Sigmoid colon (tissue), 7 donors: Measurements from ENCODE around the gene ARF1. TPM values are rescaled to one million over a fixed set of nuclear protein-coding genes. Genes with fewer than 3 reads are reported as not detected.

Experiments
- DNase-seq: peaks from one replicate; pipeline ENCODE4 v3.0.0-alpha.2; 2019
- H3K27ac ChIP-seq, 4 donors: fragments of 200-600 bp; sonication (generic); one replicate each; pipeline ENCODE4 v1.5.1; 2016 to 2019; ENCODE audit warnings: mild to moderate bottlenecking in 1 of 4
- H3K27me3 ChIP-seq, 3 donors: fragments of 200-600 bp; sonication (generic); one replicate each; pipeline ENCODE4 v1.5.1; 2019; ENCODE audit warnings: mild to moderate bottlenecking in 1 of 3
- H3K36me3 ChIP-seq, 4 donors: fragments of 200-600 bp; sonication (generic); one replicate each; pipeline ENCODE4 v1.5.1; 2016 to 2019
- H3K4me1 ChIP-seq, 4 donors: fragments of 200-600 bp; sonication (generic); one replicate each; pipeline ENCODE4 v1.5.1; 2017 to 2019
- H3K4me3 ChIP-seq, 4 donors: fragments of 200-600 bp; sonication (generic); one replicate each; pipeline ENCODE4 v1.5.1; 2017 to 2019; ENCODE audit warnings: mild to moderate bottlenecking in 2 of 4, moderate library complexity in 1 of 4
- H3K9me3 ChIP-seq, 4 donors: fragments of 200-600 bp in 3 of 4; sonication (generic) in 3 of 4; one replicate each; pipeline versions ENCODE4 v1.5.1 to v1.6.1; 2013 to 2019
- CTCF ChIP-seq, 4 experiments: fragments of 450-650 bp in 3 of 4; fragments of 200-600 bp in 1 of 4; IDR thresholded peaks; one replicate each; pipeline ENCODE4 v1.5.1; 2016 to 2019; ENCODE audit warnings: antibody characterized with exemption in 4 of 4, mild to moderate bottlenecking in 3 of 4, moderate library complexity in 2 of 4
- EP300 ChIP-seq, 4 donors: sonication (generic); formaldehyde crosslinking; IDR thresholded peaks; one replicate each; pipeline ENCODE4 v1.6.1; 2017; ENCODE audit warnings: antibody characterized with exemption in 4 of 4
- POLR2A ChIP-seq, 2 donors: fragments of 450-650 bp; IDR thresholded peaks; one replicate each; pipeline ENCODE4 v1.6.1; 2016; ENCODE audit warnings: antibody characterized with exemption in 2 of 2, mild to moderate bottlenecking in 2 of 2, moderate library complexity in 2 of 2
- POLR2AphosphoS5 ChIP-seq, 4 donors: sonication (generic); formaldehyde crosslinking; IDR thresholded peaks; one replicate each; pipeline ENCODE4 v1.6.1; 2017; ENCODE audit warnings: antibody characterized with exemption in 4 of 4
- WGBS, 2 donors: extraction: QIAGEN DNeasy Blood & Tissue Kit; methylation state at CpG; one replicate each; pipeline ENCODE4 v1.1.7; 2013; 5-methylcytosine and 5-hydroxymethylcytosine counted together
- intact Hi-C: fragments of 100-400 bp; cut with DNase I; formaldehyde crosslinking; loops from one replicate; pipeline ENCODE4 v1.15.1; 2023
- polyA plus RNA-seq, 3 donors: library from polyadenylated mRNA; stranded (reverse); fragments of 200-250 nt; gene quantifications; one replicate each; pipeline ENCODE4 v1.2.3, GENCODE V29; 2013
- total RNA-seq, 4 donors: library from RNA; depleted of rRNA; stranded (reverse); fragments of >200 nt; gene quantifications; one replicate each; pipeline ENCODE4 v1.1.0, GENCODE V29; 2016
- donor health status: healthy with polysubstance abuse.
- donor health status: Bipolar disorder and iron deficiency.
- donor health status: healthy.

The ARF1 gene
- total and polyA plus RNA-seq, 7 donors = 212 to 482 (median 250) TPM

GRCh38 chr1:228084797-228085196 is 2.3 kb downstream of the ARF1 start:
- no peaks in the 10 kb centered on the region for H3K9me3 ChIP-seq
- H3K36me3 ChIP-seq = no peaks in the 10 kb centered on the region
- DNase-seq = no peak
- peak overlapping the region in 3 of 4 donors; percentile 77 to 92 (median 87) for H3K4me3 ChIP-seq
- intact Hi-C loops = loop anchor here (5.0 to 10.0 kb wide), 5 partner anchors 197 to 540 kb away; partner anchors contain the start of gene RNF187
- 33 to 59% methylated on average over 5 of the region's 5 CpGs for WGBS, 2 donors
- peaks cover 3 to 81% (median 75%) of the 10 kb centered on the region in 4 donors for H3K4me1 ChIP-seq
- H3K27ac ChIP-seq = peak overlapping the region; percentile 94 to 99 (median 98)
- TF ChIP-seq CTCF (IDR thresholded peaks at IDR 0.05) (no peak), POLR2A (IDR thresholded peaks at IDR 0.05) (no peak), POLR2AphosphoS5 (IDR thresholded peaks at IDR 0.05) (no peak), EP300 (IDR thresholded peaks at IDR 0.05) (no peak)
- H3K27me3 ChIP-seq = no peaks in the 10 kb centered on the region

- Histone ChIP-seq H3K4me3 (peak overlapping the region in 2 of 4 donors; percentile 87 to 92), H3K27me3 (no peaks in the 10 kb centered on the region), H3K27ac (peak overlapping the region; percentile 94 to 99 (median 98)), H3K36me3 (no peaks in the 10 kb centered on the region), H3K9me3 (no peaks in the 10 kb centered on the region), H3K4me1 (peaks cover 3 to 84% (median 79%) of the 10 kb centered on the region in 4 donors)
- intact Hi-C loops = loop anchor here (10.0 kb wide), 1 partner anchor 541 kb away; no protein-coding TSS in a partner anchor
- 13 to 46% methylated on average over 6 of the region's 6 CpGs for WGBS, 2 donors
- TF ChIP-seq POLR2AphosphoS5 (IDR thresholded peaks at IDR 0.05) (no peak), CTCF (IDR thresholded peaks at IDR 0.05) (no peak), POLR2A (IDR thresholded peaks at IDR 0.05) (no peak), EP300 (IDR thresholded peaks at IDR 0.05) (no peak)
- no peak for DNase-seq
Observed at GRCh38 chr1:228085287-228085951, 2.9 kb downstream of the ARF1 start.

GRCh38 chr1:228087771-228088251 is 5.3 kb downstream of the ARF1 start:
- peaks cover 3 to 93% (median 90%) of the 10 kb centered on the region in 4 donors for H3K4me1 ChIP-seq
- H3K9me3 ChIP-seq = no peaks in the 10 kb centered on the region
- DNase-seq = peak; percentile 58
- H3K36me3 ChIP-seq = no peaks in the 10 kb centered on the region
- intact Hi-C loops = loop anchor here (10.0 kb wide), 1 partner anchor 543 kb away; no protein-coding TSS in a partner anchor
- TF ChIP-seq POLR2A (IDR thresholded peaks at IDR 0.05) (no peak), CTCF (IDR thresholded peaks at IDR 0.05) (no peak), POLR2AphosphoS5 (IDR thresholded peaks at IDR 0.05) (no peak), EP300 (IDR thresholded peaks at IDR 0.05) (no peak)
- H3K27ac ChIP-seq = peak overlapping the region in 3 of 4 donors; percentile 56 to 99 (median 97)
- no peaks in the 10 kb centered on the region for H3K27me3 ChIP-seq
- H3K4me3 ChIP-seq = no peak overlapping the region
- WGBS, 2 donors = 63 to 70% methylated on average over 7 of the region's 7 CpGs

GRCh38 chr1:228088586-228089498 is 6.3 kb downstream of the ARF1 start:
- peak overlapping the region in 3 of 4 donors; percentile 1 to 97 (median 56) for H3K27ac ChIP-seq
- 69 to 75% methylated on average over 21 of the region's 21 CpGs for WGBS, 2 donors

More at GRCh38 chr1:228088586-228089498, 6.3 kb downstream of the ARF1 start:
- intact Hi-C loops = loop anchor here (10.0 kb wide), 1 partner anchor 544 kb away; no protein-coding TSS in a partner anchor
- peaks cover 3 to 98% (median 93%) of the 10 kb centered on the region in 4 donors for H3K4me1 ChIP-seq
- no peaks in the 10 kb centered on the region for H3K27me3 ChIP-seq
- no peaks in the 10 kb centered on the region for H3K36me3 ChIP-seq
- DNase-seq = peak; percentile 63
- TF ChIP-seq POLR2AphosphoS5 (IDR thresholded peaks at IDR 0.05) (no peak), POLR2A (IDR thresholded peaks at IDR 0.05) (no peak), CTCF (IDR thresholded peaks at IDR 0.05) (no peak), EP300 (IDR thresholded peaks at IDR 0.05) (no peak)
- H3K9me3 ChIP-seq = no peaks in the 10 kb centered on the region
- H3K4me3 ChIP-seq = peak overlapping the region in 1 of 4 donors; percentile 2
